PFSK-1 (cell line): ENCODE measurements around the gene NCF4.

Experiments
- FOXP2 ChIP-seq: optimal IDR thresholded peaks from 2 replicates; pipeline ENCODE3; 2011; ENCODE audit warnings: borderline replicate concordance, control low read depth, inconsistent platforms; ENCODE audit not compliant: insufficient read depth; ENCODE audit errors: extremely low read length, extremely low read depth
- POLR2AphosphoS5 ChIP-seq: IDR thresholded peaks from 2 replicates; pipeline ENCODE4 v1.6.1; 2012; ENCODE audit warnings: low read depth, mild to moderate bottlenecking, control low read depth, low read length, moderate library complexity
- REST ChIP-seq, 2 experiments: IDR thresholded peaks; 2 replicates each; pipeline versions ENCODE4 v1.6.1 to v1.8.0; 2011 to 2012; ENCODE audit warnings: low read depth in 2 of 2, low read length in 2 of 2, control low read depth in 1 of 2, inconsistent platforms in 1 of 2, mild to moderate bottlenecking in 1 of 2, moderate library complexity in 1 of 2; ENCODE audit not compliant: insufficient read depth in 1 of 2
- SIN3A ChIP-seq: IDR thresholded peaks from 2 replicates; pipeline ENCODE4 v1.6.1; 2012; ENCODE audit warnings: mild to moderate bottlenecking, low read length, moderate library complexity, borderline replicate concordance; ENCODE audit not compliant: insufficient read depth
- TAF1 ChIP-seq: IDR thresholded peaks from 2 replicates; pipeline ENCODE4 v1.6.1; 2012; ENCODE audit warnings: low read length, control low read depth, borderline replicate concordance; ENCODE audit not compliant: insufficient read depth

The NCF4 gene

GRCh38 chr22:36884349-36885158 lies 23.7 kb downstream of the NCF4 start:
- no peak for TF ChIP-seq SIN3A
- no peak for TF ChIP-seq REST (IDR thresholded peaks at IDR 0.05; ENCODE audit: insufficient read depth in 1 of 2, low read depth in 2 of 2, low read length in 2 of 2)
- no peak for TF ChIP-seq TAF1
- no peak for TF ChIP-seq FOXP2
- TF ChIP-seq POLR2AphosphoS5 = no peak

GRCh38 chr22:36885474-36885873 lies 24.7 kb downstream of the NCF4 start:
- no peak for TF ChIP-seq SIN3A

GRCh38 chr22:36886016-36886415 lies 25.2 kb downstream of the NCF4 start:
- no peak for TF ChIP-seq POLR2AphosphoS5
- TF ChIP-seq REST (IDR thresholded peaks at IDR 0.05; ENCODE audit: insufficient read depth in 1 of 2, low read depth in 2 of 2, low read length in 2 of 2) = no peak
- TF ChIP-seq SIN3A = no peak
- no peak for TF ChIP-seq TAF1
- no peak for TF ChIP-seq FOXP2

- no peak for TF ChIP-seq TAF1
- TF ChIP-seq FOXP2 = no peak
- no peak for TF ChIP-seq SIN3A
- no peak for TF ChIP-seq POLR2AphosphoS5
Measured at GRCh38 chr22:36887162-36887561, 26.4 kb downstream of the NCF4 start.

GRCh38 chr22:36891646-36892045 lies 30.8 kb downstream of the NCF4 start:
- TF ChIP-seq SIN3A (no peak), REST (IDR thresholded peaks at IDR 0.05; ENCODE audit: insufficient read depth in 1 of 2, low read depth in 2 of 2, low read length in 2 of 2) (no peak), TAF1 (no peak)

GRCh38 chr22:36892292-36892691 lies 31.5 kb downstream of the NCF4 start:
- TF ChIP-seq POLR2AphosphoS5 = no peak
- TF ChIP-seq TAF1 = no peak
- no peak for TF ChIP-seq REST (IDR thresholded peaks at IDR 0.05; ENCODE audit: insufficient read depth in 1 of 2, low read depth in 2 of 2, low read length in 2 of 2)
- no peak for TF ChIP-seq FOXP2
- no peak for TF ChIP-seq SIN3A
